Suppressor macrophage treated with lipopolysaccharide for 1 hour (primary cell): ENCODE results near the gene DEDD2.
"Not testable (repeated sequence)": the region's sequence is repeated elsewhere in the genome, so short reads cannot be mapped to it uniquely, and the experiment has no call there.

Experiments
- DNase-seq, 3 donors: peaks; one replicate each; pipeline ENCODE4 v3.0.0-alpha.2; 2020 to 2022

The DEDD2 gene, protein sequence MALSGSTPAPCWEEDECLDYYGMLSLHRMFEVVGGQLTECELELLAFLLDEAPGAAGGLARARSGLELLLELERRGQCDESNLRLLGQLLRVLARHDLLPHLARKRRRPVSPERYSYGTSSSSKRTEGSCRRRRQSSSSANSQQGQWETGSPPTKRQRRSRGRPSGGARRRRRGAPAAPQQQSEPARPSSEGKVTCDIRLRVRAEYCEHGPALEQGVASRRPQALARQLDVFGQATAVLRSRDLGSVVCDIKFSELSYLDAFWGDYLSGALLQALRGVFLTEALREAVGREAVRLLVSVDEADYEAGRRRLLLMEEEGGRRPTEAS

DNA sequence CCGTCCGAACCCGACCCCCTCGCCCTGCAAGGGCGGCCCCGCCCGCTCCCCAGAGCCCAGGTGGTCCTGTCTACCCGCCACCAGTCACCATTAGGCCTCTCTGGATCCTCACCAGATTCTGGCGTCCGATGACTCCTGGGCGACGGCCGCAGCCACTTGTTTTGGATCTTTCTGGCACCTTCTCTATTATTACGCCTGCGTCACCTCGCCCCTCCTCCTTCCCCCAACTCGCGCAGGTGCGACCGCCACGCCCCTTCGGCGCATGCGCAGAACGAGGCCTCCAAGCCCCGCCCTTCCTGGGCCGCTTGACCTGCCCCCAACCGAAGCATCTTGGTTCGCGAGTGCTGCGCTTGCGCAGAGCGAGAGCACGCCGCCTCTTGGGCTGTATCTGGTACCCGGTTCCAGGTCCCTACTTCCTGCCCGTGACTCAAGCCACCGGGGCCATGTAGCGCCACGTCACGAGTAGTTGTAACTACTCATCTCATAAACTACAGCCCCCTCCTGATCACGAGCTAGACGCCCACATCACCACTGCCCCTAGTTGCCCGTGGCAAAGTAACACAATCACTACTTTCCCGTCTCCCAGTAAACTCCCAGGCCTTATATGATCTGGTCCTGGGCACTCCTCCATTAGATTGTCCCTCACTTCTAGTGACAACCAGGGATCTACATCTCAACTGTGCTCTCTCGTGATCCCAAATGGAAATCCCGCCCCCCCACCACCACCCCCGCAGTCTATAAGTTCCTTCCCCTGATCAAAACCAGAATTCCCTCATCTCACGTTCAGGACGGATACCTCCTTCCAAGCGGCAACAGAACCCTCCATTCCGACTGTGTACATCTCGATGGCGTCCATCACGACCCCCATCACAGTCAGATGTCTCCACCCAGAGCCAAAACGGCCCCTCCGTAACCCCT lies at the start of gene DEDD2:
Gene DEDD2 (minus strand): TSS at position 158 of the 918 bp plus-strand sequence. CDS start 670 bp downstream, outside the sequence.
- DNase-seq: peak; percentile 98 to 100 (median 100)

DNA sequence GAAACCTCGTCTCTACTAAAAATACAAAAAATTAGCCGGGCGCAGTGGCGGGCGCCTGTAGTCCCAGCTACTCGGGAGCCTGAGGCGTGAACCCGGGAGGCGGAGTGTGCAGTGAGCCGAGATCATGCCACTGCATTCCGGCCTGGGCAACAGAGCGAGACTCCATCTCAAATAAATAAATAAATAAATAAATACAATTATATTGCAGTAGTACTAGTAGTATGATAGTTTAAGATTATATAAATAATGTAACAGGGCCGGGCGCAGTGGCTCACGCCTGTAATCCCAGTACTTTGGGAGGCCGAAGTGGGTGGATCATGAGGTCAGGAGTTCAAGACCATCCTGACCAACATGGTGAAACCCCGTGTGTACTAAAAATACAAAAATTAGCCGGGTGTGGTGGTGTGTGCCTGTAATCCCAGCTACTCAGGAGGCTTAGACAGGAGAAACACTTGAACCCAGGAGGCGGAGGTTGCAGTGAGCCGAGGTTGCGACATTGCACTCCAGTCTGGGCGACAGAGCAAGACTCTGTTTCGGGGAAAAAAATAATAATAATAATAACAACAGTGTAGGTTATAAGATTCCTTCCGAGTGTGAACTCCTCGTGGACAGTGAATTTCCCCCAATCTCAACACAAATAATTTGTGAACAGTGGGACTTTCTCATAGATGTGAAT lies 49.6 kb upstream of the DEDD2 start:
- DNase-seq: not testable (repeated sequence)

DNA sequence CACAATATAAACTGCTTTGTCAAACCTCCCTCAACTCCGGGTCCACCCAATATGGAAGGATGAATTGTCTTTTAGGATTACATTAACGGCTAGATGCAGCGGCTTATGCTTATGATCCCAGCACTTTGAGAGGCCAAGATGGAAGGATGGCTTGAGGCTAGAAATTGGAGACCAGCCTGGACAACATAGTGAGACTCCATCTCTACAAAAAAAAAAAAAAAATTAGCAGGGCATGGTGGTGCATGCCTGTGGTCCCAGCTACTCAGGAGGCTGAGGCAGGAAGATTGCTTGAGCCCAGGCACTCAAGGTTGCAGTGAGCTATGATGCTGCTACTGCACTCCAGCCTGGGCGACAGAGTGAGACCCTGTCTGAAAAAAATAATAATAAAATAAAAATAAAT lies 48.6 kb upstream of the DEDD2 start:
- not testable (repeated sequence) for DNase-seq

DNA sequence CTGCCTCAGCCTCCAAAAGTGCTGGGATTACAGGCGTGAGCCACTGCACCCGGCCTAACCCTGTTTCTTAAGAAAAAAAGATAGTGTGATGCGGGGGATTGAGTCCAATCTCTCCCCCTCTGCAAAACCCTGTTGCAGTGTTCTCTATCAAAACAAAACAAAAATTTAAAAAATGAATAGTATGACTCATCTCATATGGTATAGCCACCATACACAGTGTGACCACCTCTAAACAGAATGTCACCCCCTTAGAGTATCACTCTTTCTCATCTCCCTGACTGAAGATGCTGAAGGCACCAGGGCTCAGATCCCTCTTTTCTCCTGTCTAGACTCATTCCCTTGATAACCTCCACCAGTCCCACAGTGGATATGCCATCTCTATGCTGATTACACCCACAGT lies 44.3 kb upstream of the DEDD2 start:
- DNase-seq: no peak

DNA sequence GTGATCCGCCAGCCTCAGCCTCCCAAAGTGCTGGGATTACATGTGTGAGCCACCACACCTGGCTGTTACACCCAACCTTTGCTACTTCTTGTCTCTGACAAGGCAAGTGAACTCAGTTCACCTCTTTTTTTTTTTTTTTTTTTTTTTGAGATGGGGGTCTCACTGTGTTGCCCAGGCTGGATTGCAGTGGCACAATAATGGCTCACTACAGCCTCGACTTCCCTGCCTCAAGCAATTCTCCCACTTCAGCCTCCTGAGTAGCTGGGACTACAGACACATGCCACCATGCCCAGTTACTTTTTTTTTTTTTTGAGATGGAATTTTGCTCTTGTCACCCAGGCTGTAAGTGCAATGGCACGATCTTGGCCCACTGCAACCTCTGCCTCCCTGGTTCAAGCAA lies 40.4 kb upstream of the DEDD2 start:
- not testable (repeated sequence) for DNase-seq

DNA sequence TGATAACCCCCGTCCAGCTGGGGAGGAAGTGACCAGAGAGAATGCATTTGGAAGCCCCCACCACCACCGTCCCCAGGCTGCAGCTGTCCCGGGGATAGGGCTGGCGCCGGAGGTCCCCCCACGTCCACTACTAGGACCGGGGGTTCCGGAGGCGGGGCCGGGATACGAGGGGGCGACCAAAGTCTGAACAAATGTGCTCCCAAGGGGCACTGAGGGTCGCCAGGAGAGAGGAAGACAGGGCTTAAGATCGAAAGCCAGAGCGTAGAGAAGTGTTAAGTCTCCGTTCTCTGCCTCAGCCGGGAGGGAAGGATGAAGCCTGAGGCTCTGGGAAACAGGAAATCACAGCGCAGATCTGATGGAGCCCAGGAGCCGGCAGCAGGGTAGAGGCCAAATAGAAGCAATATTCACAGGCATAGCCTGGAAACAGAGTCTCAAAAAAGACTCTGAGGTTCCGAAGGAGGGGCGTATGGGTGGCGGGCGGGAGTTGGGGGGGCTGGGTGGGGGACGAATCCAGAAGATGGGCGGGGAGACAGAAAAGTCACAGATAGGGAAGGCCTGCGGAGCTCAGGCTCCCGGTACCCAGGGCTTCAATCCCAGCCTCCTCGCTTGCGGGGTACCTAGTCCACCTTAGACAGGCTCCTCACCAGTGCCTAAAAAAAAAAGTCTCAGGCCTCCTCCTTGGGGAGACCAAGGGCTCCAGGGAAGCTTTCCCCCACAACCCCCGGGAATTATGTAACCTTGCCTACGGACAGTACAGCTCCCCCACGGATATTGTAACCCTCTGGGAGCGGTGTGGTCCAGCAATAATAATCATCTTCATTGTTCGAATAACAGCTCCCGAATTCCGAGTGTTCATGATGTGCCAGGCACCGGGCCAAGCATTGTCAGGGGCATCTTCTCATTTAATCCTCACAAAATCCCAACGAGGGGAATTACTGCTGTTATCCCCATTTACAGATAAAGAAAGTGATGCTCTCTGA lies 38.6 kb upstream of the DEDD2 start:
- peak in 2 of 3 donors; percentile 37 to 49 for DNase-seq

DNA sequence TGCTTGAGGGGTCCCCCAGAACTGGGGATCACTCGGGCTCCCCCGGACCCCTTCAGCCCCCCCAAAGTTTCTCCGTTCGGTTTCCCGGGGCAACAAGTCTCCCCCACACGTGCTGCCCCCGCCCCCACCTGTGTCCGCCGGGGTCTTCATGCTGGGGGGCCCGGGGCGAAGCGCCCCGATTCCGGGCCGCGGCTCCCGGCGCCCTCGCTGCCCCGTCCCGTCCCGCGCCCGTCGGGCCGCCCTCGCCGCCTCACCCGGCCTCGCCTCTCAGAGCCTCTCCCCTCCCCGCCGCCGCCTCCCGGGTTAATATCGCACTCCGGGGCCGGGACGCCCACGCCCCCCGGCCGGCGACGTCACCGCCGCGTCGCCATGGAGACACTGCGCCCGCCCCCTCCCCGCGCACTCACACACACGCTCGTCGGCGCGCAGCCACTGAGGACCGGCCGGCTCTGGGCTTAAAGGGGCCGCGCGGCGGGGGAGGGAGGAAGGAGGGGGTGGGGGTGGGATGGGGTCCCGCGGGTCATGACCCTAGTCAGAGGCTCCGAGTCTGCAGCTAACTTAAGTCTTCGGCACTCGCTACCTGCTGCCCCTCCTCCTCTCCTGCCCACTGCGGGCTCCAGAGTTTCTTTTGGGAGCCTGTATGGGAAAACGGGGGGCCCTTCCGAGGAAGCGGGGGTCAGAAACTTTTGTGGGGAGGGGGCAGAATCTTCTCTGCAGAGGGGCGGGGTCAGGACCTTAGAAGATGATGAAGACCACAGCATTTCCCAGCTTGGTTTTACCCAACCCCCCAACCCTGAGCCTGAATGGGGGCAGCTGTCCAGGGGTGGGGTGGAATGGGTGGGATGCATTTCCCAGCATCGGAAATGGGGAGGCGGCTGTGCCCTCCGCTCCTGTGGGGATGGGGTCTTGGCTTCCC lies 37.6 kb upstream of the DEDD2 start, which contains the start of gene ERF:
Gene ERF (minus strand): TSS at position 279 of the 916 bp plus-strand sequence. CDS start 129 bp downstream, at position 150.
- DNase-seq: peak; percentile 95 to 99 (median 98)

DNA sequence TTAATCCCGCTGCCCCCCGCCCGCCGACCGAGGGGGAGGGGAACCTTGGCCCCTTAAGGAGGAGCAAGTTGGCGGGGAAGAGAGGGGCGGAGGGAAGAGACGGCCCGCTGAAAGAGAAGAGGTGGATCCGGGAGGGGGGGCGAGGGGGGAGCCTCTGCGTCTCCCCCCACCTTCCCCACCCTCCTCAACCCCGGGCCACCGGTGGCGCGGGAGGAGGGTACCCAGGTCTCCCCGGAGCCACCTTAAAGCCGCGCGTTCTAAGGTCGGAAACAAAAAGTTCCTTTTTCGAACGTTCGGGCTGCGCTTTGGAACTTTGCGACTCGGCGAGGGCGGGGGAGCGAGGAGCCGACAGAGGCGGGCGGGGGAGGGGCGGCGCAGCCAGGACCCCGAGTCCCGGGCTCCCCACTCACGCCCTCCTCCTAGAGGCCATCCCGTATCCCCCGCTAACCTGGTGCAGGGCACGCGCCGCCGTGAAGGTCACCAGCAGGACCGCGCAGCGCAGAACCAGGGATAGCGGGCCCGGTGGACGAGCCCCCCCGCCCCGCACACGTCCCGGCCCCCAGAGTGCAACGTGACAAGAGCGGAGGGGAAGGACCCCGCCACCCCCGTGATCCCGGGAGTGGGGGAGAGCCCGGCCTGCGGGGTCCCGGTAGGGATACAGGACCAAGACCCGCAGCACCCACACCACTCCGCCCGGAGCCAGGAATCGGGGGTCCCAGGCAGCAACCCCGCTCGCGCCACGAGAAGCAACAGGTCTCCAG lies 36.8 kb upstream of the DEDD2 start:
- peak; percentile 76 to 87 (median 82) for DNase-seq

DNA sequence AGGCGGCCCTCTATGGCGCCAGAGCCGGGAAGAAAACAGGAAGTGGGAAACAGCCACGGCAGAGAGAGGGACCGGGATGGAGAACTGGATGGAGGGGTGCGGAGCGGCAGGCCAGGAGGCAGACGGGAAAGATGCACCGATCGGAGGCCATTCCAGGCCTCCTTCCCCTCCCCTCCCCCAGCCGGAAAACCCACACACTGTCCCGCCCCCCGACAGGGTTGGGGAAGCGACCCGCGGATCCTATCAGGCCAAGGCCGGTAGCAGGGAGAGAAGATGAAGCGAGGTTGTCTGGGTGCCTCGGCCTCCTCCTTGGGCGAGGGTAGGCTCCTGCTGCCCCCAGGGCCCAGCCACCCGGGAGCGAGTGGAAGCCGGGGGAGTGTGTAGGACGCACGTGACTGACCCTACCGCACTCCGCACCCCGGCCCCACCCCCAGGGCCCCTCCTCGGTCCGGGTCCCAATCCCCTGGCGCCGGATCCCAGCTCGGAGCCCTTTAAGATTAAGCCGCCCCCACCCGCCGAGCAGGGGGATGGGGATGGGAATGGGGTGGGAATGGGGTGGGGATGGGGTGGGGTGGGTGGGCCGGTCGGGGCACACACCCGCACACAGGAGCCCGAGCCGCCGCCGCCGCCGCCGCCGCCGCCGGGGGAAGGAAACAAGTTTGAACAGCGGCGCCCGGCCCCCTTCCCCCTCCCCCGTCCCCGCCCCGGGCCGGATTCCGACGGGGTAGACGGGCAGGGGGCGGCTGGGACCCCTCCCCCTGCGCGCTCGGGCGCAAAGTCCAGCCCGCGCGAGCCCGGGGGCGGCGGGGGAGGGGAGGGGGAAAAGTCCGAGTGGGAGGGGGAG lies 36.0 kb upstream of the DEDD2 start:
- DNase-seq: peak; percentile 54 to 64 (median 56)

DNA sequence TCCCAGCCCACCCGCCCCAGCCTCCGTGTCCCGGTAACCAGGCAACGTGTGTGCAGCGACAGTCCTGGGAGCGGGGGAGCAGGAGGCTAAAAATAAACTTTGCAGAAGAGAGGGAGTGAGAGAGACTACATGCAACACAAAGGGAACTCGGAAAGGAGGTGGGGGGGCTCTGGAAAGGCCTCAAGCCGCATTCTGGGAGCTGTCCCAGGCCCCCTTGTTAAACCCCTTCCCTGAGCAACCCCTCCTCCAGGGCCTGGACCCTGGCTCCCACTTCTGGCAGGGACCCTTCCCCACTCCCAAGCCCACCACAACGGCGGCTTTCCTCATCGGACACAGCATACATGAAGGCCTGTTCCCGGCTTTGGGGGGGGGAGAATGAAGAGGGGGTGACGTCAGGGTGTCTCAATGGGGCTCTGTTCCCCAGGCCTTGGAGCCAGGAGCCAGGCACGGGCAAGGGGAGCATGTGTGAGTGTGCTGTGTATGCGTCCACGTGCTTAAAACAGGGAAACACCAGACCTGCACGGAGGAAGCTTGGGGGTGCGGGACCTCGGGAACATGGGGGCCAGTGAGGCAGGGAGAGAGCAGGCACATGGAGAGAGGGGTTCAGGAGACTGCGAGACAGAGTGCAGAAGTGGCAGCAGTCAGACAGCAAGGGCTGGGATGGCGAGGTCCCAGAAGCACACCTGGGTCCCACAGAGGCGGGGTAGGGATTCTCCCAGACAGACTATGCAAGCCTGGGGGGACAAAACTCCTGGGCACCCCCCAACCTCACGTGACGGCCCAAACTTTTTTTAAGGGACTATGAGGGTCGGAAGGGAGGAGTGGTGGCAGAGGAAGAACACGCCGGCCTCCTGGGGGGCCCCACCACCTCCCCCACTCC lies 35.1 kb upstream of the DEDD2 start:
- peak; percentile 45 to 67 (median 51) for DNase-seq

DNA sequence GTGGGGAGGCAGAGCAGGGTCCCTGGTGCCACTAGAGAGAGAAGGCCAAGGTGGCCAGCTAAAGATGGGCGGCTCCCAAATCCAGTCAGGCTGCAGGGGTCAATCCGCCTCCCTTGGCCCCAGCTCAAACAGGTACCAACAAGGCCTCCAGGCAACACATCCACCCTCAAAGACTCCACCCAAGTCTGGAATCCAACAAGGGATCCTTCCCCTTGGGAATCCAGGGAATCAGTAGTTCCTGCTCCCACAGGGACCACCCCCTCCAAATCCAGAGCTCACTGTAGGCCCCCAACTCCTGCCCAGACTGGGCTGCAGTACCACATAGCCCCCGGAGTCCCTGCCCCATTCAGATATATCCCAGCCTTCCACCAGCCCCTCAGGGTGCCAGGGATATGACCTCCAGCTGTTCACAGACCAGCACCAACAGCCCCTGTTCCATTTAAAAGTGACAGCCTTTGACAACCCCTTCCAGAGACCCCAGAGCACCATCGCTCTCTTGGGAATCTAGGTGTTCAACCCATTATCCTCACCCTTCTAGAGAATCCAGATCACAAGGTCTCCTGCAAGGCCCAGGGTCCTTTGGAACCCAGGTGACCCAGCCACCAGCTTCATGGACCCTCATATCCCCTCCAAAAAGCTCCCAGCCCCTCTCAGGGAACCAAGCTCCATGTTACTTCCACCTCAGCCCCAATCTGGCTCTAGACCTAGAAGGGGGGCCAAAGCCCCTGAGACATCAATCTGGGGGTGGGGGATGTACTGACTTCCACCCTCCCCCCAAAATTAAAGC lies 34.3 kb upstream of the DEDD2 start:
- no peak for DNase-seq

DNA sequence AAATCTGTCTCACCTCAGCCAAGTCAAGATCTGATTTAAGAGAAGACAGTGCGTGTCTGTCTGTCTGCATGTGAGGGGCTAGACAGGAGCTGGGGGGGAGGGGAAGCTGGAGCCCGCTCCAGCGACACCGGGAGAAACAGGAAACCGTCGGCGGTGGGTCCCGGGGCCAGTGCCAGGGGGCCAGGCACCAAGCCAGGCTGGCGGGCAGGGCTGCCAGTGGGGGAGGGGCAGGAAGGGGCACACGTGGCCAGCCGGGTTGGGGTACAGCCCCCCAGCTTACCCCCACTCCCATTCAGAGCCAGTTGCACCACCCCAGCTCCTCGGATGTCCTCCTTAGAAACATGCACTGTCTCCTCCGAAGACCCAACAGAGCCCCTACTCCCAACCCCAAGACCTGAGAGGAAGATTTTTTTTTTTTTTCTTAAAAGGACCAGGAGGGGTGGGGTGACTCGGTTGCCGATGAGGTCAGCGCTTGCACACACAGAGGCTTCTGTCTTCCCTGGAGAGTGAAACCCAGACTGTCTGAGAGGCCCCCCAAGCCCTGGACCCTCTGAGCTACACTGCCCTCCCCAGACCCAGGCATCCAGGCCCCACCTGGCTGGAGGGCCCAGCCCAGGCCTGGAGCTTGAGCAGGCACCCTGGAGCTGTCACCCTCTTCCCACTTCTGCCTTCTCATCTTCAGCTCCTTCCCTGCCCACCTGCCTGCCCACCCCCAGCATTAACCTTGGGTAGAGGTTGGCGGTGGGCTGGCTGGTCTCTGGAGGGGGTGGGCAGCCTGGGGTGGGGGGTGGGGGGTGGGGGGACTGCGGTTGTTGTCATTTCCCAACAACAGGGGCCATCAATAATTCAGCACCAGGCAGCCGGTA lies 33.4 kb upstream of the DEDD2 start:
- DNase-seq: peak; percentile 33 to 47 (median 36)

DNA sequence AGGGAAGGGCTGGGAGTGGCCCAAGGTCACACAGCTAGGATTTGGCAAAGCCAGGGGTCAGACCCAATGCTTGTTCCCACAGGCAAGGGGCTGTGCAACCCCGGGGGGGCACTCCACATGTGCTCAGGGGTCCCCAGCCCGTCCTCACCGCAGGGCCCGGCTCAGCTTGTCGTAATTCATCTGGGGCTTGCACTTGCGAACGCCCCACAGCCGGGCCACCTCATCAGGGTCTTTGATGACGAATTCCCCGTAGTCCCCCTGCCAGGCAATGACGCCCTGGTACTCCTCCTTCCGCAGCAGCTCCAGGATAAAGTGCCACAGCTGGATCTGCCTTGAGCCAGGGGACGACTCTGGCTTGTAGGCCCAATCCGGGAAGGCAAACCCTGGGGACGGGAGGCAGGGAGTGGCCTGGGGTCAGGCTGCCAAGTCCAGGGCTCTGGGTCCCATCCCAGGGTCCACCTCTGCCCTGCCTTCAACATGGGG lies 32.7 kb upstream of the DEDD2 start:
- DNase-seq: no peak

DNA sequence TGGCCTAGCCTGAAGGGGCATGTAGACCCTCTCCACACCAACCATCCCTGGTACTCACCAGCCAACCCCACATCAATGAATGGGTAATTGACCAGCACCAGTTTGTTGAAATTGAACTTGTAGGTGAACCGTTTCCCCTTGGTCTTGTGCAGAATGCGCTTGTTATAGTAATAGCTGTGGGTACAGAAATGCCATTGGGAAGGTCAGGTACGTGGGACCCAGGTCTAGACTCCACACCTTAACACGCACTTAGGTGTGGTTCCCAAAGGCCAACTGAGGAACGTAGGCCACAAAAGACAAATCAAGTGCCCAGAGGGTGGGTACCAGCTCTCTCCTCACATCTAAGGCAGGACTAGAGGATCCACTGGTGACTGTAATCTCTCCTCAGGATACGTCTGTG lies 32.3 kb upstream of the DEDD2 start:
- no peak for DNase-seq

DNA sequence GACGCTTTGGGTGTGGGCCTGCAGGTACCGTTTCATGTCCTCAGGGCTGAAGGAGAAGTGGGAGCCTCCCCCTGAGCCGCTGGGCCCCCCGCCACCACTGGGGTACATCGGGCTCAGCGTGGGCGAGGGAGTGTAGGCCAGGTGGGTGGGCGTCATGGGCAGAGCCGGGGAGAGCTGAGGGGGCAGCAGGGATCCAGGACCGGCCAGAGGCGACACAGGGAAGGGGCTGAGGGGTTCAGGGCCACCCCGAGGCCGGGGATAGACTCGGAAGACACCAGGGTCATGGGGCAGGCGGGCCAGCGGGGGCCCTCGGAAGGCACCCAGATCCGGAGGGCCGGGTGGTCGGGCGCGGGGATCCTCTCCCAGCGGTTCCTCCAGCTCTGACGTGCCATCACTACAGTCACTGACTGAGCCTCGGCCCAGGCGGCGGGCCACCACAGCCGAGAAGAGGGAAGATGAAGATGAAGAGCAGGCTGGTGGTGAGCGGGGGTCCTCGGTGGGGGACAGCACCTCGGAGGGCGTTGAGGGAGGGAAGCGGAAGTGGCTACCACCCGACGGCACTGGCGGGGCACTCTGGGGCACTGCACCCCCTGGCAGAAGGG lies 31.8 kb upstream of the DEDD2 start:
- DNase-seq: no peak
